Hepatocyte (in vitro differentiated cells): ENCODE measurements around the gene MRPL20.

Experiments used
- EZH2 ChIP-seq: fragments of 200-600 bp; sonication (generic); IDR thresholded peaks from 2 replicates; pipeline ENCODE4 v1.6.1; 2016; ENCODE audit warnings: antibody characterized with exemption, mild to moderate bottlenecking, borderline replicate concordance
- EZH2phosphoT487 ChIP-seq: fragments of 200-600 bp; sonication (generic); IDR thresholded peaks from one replicate; pipeline ENCODE4 v1.6.1; 2018; ENCODE audit warnings: antibody characterized with exemption, mild to moderate bottlenecking, low read depth, moderate library complexity; ENCODE audit not compliant: unreplicated experiment, severe bottlenecking
- TF ChIP-seq, protein P1 (sequence below): fragments of 200-600 bp; sonication (generic); IDR thresholded peaks from 2 replicates; pipeline ENCODE4 v1.5.1; 2016; ENCODE audit warnings: antibody characterized with exemption, mild to moderate bottlenecking; ENCODE audit not compliant: poor library complexity

DNA sequence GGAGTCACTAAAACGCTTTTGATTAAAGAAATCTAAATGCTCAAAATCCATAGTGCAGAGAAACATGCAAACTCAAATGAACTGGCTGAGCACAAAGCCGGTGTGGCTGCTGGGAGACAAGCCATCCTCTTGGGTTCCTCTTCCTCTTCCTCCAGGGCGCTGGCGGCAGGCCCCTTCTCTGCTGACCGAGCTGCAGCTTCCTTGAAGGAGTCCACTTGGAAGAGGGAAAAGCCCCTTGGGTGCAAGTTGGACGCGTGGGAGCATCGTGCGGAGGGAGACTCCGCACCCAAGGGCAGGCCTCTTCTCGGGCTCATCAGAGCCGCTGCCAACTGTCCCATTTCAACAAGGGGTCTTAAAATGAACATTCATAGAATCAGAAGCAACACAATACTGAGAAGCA, 15.9 kb downstream of the MRPL20 start:
- TF ChIP-seq, protein P1, sequence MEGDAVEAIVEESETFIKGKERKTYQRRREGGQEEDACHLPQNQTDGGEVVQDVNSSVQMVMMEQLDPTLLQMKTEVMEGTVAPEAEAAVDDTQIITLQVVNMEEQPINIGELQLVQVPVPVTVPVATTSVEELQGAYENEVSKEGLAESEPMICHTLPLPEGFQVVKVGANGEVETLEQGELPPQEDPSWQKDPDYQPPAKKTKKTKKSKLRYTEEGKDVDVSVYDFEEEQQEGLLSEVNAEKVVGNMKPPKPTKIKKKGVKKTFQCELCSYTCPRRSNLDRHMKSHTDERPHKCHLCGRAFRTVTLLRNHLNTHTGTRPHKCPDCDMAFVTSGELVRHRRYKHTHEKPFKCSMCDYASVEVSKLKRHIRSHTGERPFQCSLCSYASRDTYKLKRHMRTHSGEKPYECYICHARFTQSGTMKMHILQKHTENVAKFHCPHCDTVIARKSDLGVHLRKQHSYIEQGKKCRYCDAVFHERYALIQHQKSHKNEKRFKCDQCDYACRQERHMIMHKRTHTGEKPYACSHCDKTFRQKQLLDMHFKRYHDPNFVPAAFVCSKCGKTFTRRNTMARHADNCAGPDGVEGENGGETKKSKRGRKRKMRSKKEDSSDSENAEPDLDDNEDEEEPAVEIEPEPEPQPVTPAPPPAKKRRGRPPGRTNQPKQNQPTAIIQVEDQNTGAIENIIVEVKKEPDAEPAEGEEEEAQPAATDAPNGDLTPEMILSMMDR, result no peak
- TF ChIP-seq EZH2phosphoT487 (no peak), EZH2 (no peak)
